ENCODE measurements around the gene RASGRF2.

DNA sequence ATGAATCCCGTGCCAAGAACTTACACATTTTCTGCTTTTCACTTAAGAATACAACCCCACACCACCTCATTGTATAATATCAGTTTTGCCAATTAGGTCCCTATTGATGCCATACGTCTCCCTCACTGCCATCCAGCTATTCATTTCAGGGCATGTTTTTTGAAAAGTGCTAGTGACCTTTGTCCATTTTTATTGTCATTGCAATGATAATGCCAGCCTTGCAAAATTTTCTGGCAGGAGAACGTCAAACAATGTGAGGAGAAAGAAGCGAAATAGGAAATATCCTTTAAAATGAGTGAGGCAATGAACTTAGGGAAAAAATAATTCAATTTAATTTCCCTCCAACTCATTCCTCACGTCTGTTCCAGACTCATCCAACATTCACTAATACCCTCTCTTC is 161.1 kb downstream of the RASGRF2 start:
- TF ChIP-seq POLR2AphosphoS5 (IDR thresholded peaks at IDR 0.05; ENCODE audit: low read depth, low read length) (no peak), POLR2A (IDR thresholded peaks at IDR 0.05; ENCODE audit: low read depth, low read length) (no peak), TAF1 (IDR thresholded peaks at IDR 0.05; ENCODE audit: borderline replicate concordance, low read depth, low read length) (no peak)
